HG03521 (cell line): Measurements from ENCODE around the gene UQCRC2.
"Not testable (repeated sequence)": the region's sequence is repeated elsewhere in the genome, so short reads cannot be mapped to it uniquely, and the experiment has no call there.

Experiments
- ATAC-seq: cut with Tn5 transposase; IDR thresholded peaks from one replicate; pipeline ENCODE4 v1.9.1; 2021; ENCODE audit warnings: mild to moderate bottlenecking, moderate library complexity; ENCODE audit not compliant: unreplicated experiment

UQCRC2 gene

GRCh38 chr16:21952793-21953540 lies at the start of gene UQCRC2:
UQCRC2 (plus strand) TSS chr16:21953361; CDS start chr16:21953424, 63 bp downstream.
- peak; percentile 90 for ATAC-seq

DNA sequence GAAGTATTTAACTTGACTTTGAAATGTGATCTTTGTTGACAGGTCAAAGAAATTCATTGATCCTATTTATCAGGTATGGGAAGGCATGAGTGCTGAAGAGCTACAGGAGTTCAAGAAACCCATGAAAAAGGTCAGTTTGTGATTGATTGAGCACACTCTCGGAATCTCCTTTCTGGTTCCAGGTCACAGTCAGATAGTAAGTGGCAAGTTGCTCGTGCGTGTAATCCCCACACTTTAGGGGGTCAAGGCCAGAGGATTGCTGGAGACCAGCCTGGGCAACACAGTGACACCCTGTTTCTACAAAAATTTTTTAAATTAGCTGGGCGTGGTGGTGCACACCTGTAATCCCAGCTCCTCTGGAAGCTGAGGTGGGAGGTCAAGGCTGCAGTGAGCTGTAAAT lies 20.5 kb upstream of the UQCRC2 start:
- not testable (repeated sequence) for ATAC-seq

GRCh38 chr16:21933316-21933715 lies 19.8 kb upstream of the UQCRC2 start:
- not testable (repeated sequence) for ATAC-seq

DNA sequence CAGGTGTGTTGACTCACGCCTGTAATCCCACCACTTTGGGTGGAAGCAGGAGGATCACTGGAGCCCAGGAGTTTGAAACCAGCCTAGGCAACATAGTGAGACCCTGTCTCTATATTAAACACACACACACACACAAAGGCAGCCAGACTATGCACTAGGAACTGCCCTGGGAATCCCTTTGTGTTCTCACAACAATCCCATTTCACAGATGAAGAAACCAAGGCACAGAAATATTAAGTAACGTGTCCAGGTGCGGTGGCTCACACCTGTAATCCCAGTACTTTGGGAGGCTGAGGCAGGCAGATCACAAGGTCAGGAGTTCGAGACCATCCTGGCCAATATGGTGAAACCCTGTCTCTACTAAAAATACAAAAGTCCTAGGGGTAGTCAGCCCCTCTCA lies 19.4 kb upstream of the UQCRC2 start:
- ATAC-seq, result not testable (repeated sequence)

GRCh38 chr16:21936216-21936615 lies 16.9 kb upstream of the UQCRC2 start:
- ATAC-seq, result not testable (repeated sequence)

DNA sequence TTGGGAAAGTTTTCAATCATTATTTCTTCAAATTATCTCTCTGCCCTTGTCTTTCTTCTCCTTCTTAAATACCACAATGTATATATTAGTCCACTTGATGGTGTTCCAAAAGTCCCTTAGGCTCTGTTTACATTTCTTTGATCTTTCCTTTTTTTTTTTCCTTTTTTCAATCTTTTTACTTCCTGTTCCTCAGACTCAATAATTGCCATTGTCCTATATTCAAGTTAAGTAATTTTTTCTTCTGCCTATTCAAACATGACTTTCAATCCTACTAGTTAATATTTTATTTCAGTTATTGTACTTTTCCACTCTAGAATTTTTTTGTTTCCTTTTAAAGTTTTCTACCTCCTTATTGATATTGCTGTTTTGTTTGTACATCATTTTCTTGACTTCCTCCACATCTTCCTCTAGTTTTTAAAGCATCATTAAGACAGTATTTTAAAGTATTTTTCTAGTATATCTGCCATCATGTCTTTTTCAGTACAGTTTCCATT lies 15.8 kb upstream of the UQCRC2 start:
- ATAC-seq, result no peak

GRCh38 chr16:21940570-21940969 lies 12.6 kb upstream of the UQCRC2 start:
- no peak for ATAC-seq

GRCh38 chr16:21943571-21943970 lies 9.6 kb upstream of the UQCRC2 start:
- no peak for ATAC-seq

DNA sequence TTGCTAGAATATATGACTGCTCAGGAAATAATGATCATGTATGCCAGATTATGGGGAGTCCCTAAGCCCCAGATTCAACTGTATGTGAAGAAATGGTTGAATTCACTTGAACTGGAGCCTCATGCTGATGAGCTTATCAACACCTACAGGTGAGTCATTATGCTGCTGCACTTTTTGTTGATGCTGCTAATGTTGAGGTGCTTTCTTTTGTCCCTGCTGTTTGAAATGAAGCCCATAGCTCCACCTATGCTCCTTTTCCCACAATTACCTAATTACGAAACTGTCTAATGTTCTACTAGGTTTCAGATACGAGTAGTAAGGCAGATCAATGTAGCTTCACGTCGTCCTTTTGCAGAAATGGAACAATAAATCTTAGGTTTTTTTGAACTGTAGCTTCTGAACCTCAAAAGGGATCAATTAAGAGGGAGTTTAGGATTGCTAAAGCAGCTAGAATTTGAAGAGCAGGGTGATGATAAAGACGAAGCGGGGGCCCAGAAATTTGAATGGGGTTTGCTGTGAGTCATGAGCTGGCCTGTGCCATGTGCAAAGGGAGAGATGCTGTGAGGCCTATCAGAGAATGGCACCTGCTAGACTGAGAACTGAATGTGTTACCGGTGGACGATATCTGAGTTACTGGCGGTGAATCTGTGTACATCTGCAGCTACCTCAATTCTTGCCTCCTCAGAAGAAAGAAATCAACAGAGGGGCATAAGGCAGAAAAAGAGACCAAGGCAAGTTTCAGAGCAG lies 6.1 kb upstream of the UQCRC2 start:
- ATAC-seq, result no peak

GRCh38 chr16:21949713-21950260 lies 3.4 kb upstream of the UQCRC2 start:
- no peak for ATAC-seq

GRCh38 chr16:21950782-21951521 lies 2.2 kb upstream of the UQCRC2 start:
- ATAC-seq, result no peak

- peak; percentile 31 for ATAC-seq
Measured at GRCh38 chr16:21952040-21952792, 945 bp upstream of the UQCRC2 start.

DNA sequence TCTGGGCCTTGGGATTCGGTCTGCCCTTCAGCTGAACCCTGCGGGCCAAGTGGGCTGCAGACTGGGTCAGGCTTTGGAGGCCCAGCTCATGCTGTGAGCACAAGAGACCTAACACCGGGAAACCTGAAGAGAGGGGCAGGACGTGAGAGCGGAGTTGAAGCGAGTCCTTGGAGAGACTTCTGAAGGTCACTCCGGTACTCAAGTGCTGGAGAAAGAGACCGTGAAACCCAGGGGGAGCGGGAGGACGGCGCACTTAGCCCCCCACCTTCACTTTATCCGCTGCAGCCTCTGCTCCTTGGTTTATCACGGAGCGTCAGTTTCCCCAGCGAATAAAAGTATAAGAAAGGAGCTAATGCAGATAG lies 361 bp downstream of the UQCRC2 start:
- peak; percentile 21 for ATAC-seq

GRCh38 chr16:21957714-21958346 lies 4.7 kb downstream of the UQCRC2 start:
- no peak for ATAC-seq

- ATAC-seq, result no peak
Measured at GRCh38 chr16:21959050-21959449, 5.9 kb downstream of the UQCRC2 start.

DNA sequence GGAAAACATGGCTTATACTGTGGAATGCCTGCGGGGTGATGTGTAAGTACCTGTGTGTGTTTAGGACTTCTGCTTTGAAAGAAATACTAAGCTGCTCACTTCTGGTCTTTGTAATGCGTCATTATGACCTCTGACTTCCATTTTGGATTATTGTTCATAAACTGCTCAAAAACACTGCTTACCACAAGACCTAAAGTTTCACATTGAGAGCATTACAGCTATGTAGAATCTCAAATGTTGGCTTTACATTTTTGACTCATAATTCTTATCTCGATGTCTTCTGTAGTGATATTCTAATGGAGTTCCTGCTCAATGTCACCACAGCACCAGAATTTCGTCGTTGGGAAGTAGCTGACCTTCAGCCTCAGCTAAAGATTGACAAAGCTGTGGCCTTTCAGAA lies 9.3 kb downstream of the UQCRC2 start:
- ATAC-seq, result no peak

GRCh38 chr16:21963887-21964286 lies 10.7 kb downstream of the UQCRC2 start:
- ATAC-seq, result no peak

- no peak for ATAC-seq
Measured at GRCh38 chr16:21964353-21964752, 11.2 kb downstream of the UQCRC2 start.

- no peak for ATAC-seq
Measured at GRCh38 chr16:21971856-21972255, 18.7 kb downstream of the UQCRC2 start.

GRCh38 chr16:21973945-21974344 lies 20.8 kb downstream of the UQCRC2 start:
- no peak for ATAC-seq
